ENCODE results near the gene KLHDC10.

- TF ChIP-seq POLR2A (IDR thresholded peaks at IDR 0.05) (no peak), CTCF (IDR thresholded peaks at IDR 0.05) (no peak)
Observed at GRCh38 chr7:130146693-130147405, 76.5 kb downstream of the KLHDC10 start.
